ENCODE data around the gene UNC13C.

GRCh38 chr15:53980021-53980420, 1.8 kb downstream of the UNC13C start:
- TF ChIP-seq, protein P1, sequence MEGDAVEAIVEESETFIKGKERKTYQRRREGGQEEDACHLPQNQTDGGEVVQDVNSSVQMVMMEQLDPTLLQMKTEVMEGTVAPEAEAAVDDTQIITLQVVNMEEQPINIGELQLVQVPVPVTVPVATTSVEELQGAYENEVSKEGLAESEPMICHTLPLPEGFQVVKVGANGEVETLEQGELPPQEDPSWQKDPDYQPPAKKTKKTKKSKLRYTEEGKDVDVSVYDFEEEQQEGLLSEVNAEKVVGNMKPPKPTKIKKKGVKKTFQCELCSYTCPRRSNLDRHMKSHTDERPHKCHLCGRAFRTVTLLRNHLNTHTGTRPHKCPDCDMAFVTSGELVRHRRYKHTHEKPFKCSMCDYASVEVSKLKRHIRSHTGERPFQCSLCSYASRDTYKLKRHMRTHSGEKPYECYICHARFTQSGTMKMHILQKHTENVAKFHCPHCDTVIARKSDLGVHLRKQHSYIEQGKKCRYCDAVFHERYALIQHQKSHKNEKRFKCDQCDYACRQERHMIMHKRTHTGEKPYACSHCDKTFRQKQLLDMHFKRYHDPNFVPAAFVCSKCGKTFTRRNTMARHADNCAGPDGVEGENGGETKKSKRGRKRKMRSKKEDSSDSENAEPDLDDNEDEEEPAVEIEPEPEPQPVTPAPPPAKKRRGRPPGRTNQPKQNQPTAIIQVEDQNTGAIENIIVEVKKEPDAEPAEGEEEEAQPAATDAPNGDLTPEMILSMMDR (IDR thresholded peaks at IDR 0.05 in 2 of 3, conservative IDR thresholded peaks at IDR 0.05 in 1 of 3; ENCODE audit: borderline replicate concordance in 1 of 3, insufficient read depth in 1 of 3, low read depth in 2 of 3, low read length in 2 of 3) = no peak
- no peak for TF ChIP-seq EZH2phosphoT487 (IDR thresholded peaks at IDR 0.05; ENCODE audit: borderline replicate concordance)
- no peak for TF ChIP-seq POLR2AphosphoS5 (IDR thresholded peaks at IDR 0.05; ENCODE audit: low read depth, low read length)
- TF ChIP-seq ZNF274 (IDR thresholded peaks at IDR 0.05; ENCODE audit: low read depth, low read length) = no peak
- TF ChIP-seq, protein P2, sequence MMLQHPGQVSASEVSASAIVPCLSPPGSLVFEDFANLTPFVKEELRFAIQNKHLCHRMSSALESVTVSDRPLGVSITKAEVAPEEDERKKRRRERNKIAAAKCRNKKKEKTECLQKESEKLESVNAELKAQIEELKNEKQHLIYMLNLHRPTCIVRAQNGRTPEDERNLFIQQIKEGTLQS (IDR thresholded peaks at IDR 0.05) = no peak
- TF ChIP-seq POLR2A (IDR thresholded peaks at IDR 0.05; ENCODE audit: borderline replicate concordance, extremely low read depth, insufficient read depth, insufficient read length) = no peak
- no peak for TF ChIP-seq CEBPB (IDR thresholded peaks at IDR 0.05; ENCODE audit: low read depth)
- TF ChIP-seq EGR1 (IDR thresholded peaks at IDR 0.05; ENCODE audit: low read depth) = no peak
- TF ChIP-seq, protein P3, sequence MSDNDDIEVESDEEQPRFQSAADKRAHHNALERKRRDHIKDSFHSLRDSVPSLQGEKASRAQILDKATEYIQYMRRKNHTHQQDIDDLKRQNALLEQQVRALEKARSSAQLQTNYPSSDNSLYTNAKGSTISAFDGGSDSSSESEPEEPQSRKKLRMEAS (IDR thresholded peaks at IDR 0.05) = no peak

Data from HCT116 (cell line).